Stimulated activated CD8-positive, alpha-beta memory T cell treated with anti-CD3 and anti-CD28 coated beads, Interleukin-4, amount 100 ng/mL, for 4 hours (primary cell): ENCODE results near the gene ALPG.
"Not testable (repeated sequence)": the region's sequence is repeated elsewhere in the genome, so short reads cannot be mapped to it uniquely, and the experiment has no call there.

Experiments used
- DNase-seq, 2 donors: peaks; one replicate each; pipeline ENCODE4 v3.0.0-alpha.2; 2020; ENCODE audit warnings: low read depth in 2 of 2, low spot score in 1 of 2

ALPG gene

DNA sequence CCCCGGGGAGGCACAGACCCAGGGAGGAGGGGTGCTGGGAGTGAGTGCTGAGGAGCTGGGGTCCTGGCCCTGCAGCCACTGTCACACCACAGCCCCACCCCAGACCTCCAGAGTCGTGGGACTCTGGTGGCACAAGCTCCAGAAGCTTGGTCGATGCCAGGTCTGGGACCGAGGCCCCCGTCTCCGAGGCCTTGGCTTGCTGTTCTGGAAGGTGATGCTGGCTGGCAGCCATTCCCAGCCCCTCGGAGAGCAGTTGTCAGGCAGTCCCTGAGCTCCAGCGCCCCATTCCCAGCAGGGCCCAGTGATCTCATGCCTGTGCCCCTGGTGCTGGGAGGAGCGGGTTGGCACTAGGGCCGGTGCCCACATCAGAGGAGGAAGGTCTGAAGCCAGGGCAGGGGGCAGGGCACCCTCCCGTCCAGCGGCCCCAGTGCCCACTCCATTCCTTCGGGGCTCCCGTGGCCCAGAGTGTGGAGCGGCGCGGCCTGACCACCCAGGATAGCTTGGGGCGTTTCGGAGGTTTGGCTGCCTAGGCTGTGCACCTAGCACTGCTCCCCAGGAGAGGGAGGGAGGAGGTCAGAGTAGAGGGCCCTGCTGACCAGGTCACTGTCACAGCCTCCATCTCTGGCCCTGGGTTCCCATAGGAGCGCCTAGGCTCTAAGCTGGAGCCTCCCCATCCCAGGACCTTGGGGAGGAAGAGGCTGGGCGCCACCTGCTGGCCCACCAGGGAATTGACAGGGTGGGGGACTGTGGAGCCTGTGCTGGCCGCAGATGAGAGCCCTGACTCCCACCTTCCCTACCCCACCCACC lies 32.5 kb downstream of the ALPG start:
- DNase-seq = peak in 1 of 2 donors; percentile 13

DNA sequence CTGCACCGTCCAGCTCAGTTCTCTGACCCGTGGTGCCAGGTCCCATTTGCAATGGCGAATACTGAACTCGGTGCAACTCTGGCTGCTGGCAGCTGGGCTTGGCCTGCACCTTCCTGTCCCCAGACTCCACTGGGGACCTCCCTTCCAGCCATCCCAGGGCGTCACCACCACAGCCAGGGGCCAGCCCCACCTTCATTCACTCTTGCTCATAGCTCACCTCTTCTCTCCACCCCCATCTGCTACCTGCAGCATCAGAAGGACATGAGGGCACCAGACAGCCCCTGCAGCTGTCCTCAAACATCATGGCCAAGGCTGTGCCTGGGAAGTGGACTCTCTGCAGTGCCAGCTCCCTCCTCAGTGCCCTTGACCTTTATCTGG lies 33.1 kb downstream of the ALPG start:
- no peak for DNase-seq

DNA sequence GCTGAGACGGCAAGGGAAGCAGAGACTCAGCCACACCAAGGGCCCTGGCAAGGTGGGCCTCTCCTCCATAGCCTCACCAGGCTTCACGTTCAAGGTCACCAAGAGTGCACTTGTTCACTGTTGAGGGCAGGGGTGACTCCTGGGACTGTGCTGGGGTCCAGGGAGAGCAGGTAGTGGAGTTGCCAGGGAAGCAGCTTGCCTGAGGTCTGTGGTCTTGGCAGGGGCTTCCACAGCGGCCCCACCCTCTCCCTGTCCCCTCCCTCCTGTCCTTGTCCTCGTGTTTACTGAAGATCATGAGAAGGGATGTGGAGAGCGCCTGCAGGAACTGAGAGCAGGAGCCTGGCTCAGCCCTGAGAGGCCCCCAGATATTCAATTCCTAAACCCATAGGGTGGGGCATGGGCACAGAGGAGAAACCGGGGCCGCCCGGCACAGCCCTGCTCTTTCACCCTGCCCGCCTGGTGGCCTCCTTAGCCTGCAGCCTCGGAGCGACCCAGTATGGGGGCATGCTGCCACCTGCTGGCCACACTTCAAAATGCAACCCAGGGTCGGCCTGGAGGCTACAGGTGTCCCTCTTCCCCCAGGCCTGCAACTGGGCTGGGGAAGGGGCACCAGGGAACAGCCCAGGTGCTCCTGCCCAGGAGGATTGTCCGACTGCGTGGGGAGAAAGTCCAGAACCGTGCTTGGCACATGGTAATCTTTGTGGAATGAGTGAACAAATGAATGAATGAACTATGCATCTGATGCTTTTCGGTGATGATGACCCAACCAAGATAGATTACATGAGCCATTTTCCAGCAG lies 33.8 kb downstream of the ALPG start:
- DNase-seq = peak; percentile 60 to 83

DNA sequence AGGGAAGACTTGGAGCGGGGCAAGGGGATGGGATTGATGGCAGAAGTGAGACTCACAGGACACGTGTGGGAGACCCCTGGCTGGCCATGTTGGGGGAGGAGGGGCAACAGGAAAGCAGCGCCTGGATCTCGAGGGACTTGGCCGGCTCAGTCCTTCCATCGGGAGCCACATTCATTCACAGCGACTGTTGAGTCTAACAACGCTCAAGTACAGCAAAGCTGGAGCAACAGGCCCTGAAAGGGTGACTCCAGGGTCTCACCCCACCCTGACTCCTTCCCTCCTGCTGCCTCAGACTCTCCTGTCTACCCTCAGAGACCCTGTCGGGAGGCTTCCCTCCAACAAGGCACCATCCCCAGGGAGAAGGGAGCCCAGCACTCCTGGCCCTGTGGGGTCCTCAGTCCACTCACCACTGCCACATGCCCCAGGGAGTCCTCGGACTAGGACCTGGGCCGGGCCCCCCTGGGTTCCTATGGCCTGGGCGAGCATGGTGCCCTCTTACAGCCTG lies 34.6 kb downstream of the ALPG start:
- no peak for DNase-seq

DNA sequence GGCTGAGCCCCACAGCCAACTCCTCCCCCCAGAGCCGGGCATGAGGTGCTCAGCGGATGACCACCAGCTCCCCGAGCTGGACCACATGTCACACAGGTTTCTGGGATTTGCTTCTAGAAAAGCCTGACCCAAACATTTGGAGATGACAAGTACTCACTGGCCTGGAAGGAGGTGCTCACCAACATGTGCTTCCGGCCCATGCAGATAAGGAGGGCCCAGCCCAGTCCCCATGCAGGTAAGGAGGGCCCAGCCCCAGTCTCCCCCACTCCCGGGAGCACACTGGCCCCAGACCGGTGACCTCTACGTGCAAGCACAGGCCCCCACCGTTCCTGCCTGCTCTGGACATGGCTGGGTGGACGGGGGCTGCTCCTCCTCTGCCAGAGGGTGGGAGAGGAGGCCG lies 35.3 kb downstream of the ALPG start:
- not testable (repeated sequence) for DNase-seq

DNA sequence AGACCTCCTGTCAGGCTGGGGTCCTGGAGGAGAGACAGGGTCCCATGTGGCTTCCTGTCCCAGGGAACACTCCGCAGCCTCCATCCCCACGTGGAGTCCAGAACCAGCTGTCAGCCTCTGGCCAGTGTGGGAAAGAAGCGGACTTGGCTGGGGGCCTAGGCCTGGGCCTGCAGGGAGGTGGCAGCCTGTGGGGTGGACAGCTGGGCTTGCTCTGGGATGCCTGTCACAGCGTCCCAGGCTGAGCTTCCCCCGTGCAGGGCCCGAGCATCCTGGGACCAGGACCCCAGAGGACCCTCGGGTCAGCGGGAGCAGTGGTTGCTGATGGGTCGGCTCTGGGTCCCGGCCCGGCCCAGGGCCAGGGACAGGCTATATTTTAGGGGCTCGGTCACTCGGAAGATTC lies 35.8 kb downstream of the ALPG start:
- DNase-seq = not testable (repeated sequence)

DNA sequence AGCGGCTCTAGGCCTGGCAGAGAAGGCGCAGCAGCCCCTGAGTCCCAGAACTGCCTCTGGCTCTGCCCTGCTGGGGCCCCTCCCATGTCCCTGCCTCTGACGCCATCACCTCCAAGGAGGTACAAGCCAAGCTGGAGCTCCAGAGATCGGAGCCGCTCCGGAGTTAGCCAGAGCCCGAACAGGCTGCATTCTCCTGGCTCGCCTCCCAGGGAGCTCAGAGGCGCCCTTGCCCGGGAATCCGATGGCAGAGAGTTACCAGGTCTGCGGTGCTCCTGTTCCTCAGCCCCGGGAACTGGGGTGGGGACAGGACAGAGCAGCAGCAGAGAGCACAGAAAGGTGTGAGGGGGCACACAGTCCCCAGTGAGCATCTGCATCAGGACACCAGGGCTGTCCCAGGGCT lies 36.4 kb downstream of the ALPG start:
- not testable (repeated sequence) for DNase-seq

DNA sequence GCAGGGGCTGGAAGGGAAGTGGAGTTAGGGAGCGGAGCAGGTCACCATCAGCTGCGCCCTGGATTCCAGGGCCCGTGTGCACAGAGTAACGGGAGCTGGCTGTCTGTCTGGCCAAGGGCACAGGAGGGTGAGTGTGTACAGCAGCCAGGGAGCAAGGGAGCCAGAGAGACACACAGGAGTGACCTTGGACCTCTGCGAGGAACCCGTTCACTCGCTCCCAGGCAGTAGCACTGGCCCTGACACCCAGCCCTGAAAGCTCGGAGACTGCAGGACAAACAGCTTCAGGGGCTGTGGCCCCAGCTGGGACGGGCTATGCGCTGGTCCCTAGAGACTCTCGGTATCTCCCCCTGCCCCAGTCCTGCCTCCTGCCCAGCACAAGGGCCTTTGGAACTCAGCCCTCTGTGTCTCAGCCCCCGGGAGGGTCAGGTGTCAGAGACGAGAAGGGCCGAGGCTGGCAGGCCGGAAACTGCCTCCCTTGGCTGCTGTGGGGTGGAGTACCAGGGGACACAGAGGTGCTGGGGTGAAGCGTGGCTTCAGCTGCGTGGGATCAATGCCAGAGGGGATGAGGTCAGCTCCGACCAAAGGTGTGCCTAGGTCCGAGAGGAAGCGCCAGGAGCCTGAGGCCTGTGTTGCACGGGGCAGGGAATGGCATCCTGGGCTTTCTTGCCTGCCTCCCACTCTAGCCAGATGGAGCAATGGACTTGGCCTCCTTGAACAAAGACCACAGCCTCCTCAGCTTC lies 37.2 kb downstream of the ALPG start:
- DNase-seq = not testable (repeated sequence)

DNA sequence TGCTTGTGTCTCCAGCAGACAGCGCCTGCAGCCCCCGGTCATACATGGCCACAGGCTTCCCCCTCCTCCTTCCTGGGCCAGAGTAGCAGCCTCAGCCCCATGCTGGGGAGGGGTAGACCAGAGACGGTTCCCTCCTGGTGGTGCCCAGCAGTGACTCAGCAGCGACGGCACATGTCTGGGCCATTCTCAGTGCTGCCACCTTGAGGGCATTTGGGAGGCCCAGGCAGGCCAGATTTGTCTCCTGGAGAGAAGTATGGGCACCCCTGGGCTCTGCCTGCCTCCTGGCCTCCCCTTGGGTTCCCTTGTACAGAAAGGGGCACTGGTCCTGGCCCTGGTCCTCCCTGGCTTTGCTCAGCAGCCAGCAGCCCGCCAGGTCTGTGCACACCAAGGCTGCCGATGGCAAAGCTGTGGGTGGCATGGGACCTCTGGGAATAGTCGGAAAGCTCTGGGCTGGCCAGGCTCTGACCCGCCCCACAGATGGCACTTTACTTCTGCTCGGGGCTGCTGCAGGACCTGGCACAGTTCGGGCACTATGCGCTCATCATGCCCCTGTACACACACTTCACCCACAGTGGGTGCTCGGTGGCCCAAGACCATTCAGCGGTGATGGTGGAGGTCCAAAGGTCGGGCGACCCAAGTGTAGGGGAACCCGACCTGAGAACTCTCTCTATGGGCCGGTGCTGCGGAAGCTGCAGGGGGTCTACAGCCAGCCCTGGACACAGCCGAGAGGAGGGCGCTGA lies 37.9 kb downstream of the ALPG start:
- DNase-seq = peak; percentile 12 to 26

DNA sequence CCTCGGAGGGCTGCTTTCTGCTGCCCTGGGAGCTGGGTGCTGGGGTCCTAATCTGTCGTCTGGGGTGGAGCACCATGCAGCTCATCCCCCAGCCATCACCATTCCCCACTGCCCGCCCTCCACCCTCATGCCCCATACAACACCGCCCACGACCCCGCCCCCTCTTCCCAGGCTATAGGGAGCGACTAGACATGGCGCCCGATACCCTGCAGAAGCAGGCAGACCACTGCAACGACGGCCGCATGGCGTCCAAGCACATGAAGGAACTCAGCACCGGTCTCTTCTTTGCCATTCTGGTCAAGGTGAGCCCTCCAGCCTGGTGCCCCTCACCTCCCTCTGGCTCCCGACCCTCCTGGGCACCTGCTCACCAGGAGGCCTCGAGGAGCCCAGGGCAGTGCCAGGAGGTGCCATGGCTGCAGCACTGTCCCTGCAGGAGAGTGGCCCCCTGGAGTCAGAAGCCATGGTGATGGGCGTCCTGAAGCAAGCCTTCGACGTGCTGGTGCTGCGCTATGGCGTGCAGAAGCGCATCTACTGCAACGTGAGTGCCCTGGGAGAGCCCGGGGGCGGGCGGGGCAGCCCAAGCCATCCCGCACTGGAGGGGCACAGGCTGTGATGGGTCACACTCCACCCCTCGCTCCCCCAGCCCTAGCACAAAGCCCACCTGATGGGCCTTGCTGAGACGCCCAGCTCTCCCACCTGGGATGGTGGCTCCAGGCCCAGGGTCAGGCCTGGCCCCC lies 38.7 kb downstream of the ALPG start:
- not testable (repeated sequence) for DNase-seq

DNA sequence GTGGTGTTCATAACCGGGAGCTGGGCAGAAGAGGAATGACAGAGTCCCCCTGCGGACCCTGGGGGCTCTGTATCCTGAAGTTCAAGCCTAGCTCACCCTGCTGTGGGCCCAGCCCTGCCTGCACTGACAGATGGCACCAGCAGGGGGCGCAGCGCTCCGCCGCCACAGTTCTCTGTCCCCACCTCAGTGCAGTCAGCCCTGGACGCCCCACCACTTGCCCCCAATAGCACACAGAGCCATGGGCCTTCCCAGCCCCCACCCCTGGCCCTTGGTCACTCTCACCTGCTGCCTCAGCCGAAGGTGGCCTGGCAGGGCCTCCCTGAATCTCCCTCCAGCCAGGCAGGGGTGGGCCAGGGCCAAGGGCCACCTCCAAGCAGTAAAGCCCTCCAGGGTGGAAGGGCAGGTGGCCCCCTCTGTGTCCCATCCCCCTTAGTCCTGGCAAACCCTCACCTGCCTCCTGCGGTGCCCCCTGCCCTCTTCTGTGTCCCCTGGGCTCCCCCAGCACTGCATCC lies 39.7 kb downstream of the ALPG start:
- not testable (repeated sequence) for DNase-seq

DNA sequence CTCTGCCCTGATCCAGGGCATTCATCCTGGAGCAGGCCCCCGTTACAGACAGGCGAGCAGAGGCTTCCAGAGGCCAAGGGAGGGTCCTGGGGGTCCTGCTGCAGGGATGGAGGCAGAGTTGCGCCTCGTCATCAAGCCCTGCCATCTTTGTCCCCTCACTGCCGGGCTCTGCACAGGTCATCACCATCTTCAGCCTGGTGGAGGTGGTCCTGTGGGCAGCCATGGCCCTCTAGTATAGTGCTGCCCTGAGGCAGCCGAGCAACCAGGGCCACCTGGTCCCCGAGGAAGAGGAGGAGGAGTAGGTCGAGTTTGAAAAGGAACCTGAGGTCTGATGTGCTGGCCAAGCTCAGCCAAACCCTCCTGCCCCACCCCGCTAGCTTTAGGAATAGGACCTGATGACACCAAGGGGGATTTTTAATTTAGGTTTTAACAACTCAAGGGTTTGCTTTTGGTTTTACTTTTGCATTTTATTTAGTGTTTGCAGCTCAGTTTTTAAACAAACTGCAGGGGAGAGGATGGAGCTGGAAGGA lies 40.5 kb downstream of the ALPG start:
- no peak for DNase-seq

DNA sequence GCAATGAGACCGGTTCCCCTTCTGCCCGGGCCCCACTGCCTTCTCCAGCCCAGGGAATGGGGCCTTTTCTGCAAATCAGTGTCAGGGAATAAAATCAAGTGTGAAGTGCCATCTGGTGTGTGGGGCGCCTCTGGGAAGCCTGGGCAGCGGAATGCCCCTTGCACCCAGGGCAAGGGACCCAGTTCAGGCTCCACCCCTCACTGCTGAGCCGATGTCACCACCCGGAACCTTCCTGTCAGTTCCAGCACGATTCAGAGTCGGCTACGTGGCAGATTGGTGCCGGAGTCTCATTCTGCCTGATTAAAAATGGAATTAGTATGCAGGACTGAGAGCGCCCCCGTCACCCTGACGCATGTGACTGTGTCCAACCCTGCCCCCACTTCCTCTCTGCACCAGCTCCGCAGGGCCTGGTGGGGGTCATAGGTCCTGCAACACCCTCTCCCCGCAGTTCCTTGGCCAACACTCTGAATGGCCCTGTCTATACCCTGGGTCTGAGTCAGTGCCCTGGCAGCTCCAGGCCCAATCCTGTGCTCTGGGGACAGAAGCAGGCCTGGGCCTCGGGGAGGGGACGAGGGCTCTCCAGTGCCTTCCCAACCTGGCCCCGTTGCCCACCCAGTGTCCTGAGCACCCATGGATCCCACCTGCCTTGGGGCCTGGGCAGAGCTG lies 41.1 kb downstream of the ALPG start:
- no peak for DNase-seq

DNA sequence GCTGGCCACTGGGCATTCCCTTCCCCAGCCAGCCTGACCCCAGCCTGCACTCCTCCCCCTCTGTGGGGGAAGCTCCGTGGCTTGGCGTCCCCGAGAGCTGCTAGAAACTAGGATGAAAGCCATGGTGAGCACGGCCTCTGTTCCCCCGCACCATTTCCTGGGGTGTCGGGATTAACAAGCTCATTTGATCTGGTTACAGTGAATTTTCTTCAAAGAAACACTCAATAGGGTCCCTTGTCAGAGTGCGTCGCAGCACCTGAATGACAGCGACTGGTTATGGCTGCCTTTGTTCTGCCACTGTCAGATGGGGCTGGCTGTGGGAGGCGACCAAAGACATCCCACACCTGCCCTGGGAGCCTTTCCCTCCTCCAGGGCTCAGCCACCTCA lies 41.7 kb downstream of the ALPG start:
- DNase-seq = no peak

DNA sequence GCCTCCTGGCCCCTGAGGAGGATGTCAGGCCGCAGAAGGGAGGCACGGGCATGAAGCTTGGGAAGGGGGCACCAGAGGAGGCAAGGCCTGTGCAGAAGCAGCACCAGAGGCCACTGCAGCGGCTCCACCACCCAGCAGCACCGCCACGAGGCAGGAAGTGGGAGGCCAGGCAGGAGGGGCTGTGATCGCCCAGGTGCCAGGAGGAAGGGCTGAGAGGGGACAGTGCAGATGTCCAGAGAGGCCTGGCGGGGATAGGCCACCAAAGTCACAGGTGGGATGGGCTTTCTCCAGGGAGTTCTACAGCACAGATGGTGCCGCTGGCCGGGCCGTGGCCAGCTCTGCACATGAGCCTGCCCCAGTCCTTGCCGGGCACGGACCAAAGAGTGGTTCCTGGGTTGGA lies 43.3 kb downstream of the ALPG start:
- no peak for DNase-seq

DNA sequence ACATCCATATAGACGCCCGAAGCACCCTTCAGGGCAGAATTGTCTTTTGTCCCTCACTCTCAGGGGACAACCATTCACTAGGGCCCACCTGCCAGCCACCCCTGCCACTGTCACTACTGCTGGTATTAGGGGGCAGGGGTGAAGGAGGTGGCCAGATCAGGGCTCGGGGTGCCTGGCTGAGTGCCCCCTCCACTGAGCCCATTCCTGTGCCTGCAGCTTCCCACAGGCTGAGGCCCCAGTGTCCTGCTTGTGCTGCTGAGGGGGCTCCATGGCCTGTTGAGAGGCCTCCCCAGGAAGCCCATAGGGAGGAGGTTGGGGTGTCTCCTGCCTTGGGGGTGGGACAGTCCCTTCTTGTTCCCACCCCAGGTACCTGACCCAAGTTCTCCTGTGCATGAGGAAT lies 45.0 kb downstream of the ALPG start:
- not testable (repeated sequence) for DNase-seq

DNA sequence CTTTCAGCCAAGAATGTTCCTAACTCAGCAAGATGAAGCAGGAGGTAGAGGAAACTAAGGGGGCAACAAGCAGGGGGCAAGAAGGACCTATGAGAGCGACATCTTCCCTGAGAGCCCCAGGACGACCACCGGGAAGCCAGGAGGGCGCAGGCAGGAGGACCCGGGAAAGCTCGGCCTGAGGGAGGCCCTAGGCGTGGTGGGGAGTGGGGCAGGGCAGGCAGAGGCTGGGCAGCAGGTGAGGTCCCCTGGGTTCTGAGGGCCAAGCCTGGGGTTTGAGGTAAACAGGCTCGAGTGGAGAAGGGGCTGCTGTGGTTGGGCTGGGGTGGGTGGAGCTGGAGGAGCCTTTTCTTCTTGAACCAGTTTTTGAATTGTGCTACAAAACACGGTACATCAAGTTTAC lies 48.0 kb downstream of the ALPG start:
- no peak for DNase-seq

DNA sequence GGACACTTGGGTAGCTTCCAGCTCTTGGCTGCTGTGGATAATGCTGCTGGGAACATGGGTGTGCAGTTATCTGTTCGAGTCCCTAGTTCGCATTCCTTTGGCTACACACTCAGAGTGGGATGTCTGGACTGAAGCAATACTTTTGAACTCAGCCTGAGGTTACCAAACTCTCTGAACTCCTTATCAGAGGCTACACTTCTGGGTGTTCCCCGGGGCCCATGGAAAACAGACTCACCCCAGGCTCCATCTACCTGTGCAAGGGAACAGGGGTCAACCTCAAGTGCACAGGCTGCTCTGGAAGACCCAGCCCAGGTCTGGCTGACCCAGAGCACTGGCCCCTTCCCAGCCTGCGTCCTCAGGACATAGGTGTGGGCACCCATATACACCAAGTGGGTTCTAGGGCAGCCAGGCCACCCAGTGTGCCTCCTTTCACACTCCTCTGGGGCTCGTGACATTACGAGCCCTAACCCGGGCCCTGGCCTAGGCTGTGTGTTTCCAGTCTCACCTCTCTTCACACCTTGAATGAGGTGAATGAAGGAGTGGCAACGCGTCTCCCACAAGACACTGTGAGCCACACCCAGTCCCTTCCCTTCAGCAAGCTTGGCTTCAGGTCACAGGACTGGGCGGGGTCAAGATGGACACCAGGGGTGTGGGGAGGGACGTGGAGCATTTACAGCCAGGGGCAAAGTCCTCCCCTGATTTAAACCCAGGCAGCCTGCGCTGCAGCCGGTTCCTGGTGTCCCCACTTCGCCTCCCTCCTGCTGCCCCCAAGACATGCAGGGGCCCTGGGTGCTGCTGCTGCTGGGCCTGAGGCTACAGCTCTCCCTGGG lies 49.0 kb downstream of the ALPG start, which contains the start of gene ALPI:
Gene ALPI, plus strand, starts transcription at position 728 of the 830 bp plus-strand sequence. Its CDS starts 47 bp downstream, at position 775.
- DNase-seq = no peak
